CD14-positive monocyte (primary cell): ENCODE data around the gene ABCA3. TPM values are rescaled to one million over a fixed set of nuclear protein-coding genes. Genes with fewer than 3 reads are reported as not detected.
"Not testable (repeated sequence)": the region's sequence is repeated elsewhere in the genome, so short reads cannot be mapped to it uniquely, and the experiment has no call there.

Experiments
- DNase-seq, 3 donors: peaks; one replicate each; pipeline ENCODE4 v3.0.0-alpha.2; 2011 to 2022
- H2AFZ ChIP-seq: 2 replicates; pipeline ENCODE4 v1.6.0; 2012; ENCODE audit warnings: mild to moderate bottlenecking, low read depth, low read length, inconsistent platforms; ENCODE audit not compliant: insufficient read depth, poor library complexity, severe bottlenecking
- H3K27ac ChIP-seq, 2 donors: 1 replicate in 1 of 2; 2 replicates in 1 of 2; pipeline ENCODE4 v1.5.1; 2012 to 2013; ENCODE audit warnings: low read length in 2 of 2, control low read depth in 1 of 2, inconsistent platforms in 1 of 2, low read depth in 1 of 2, mild to moderate bottlenecking in 1 of 2
- H3K27me3 ChIP-seq, 2 donors: one replicate each; pipeline versions ENCODE4 v1.6.0 to v1.6.1; 2011 to 2013; ENCODE audit warnings: low read length in 2 of 2; ENCODE audit not compliant: control insufficient read depth in 2 of 2, insufficient read depth in 2 of 2
- H3K36me3 ChIP-seq, 2 donors: replicated peaks in 1 of 2; 1 replicate in 1 of 2; 2 replicates in 1 of 2; pipeline versions ENCODE4 v1.5.1 to v1.6.1; 2012 to 2013; ENCODE audit warnings: low read length in 2 of 2, control low read depth in 1 of 2, inconsistent platforms in 1 of 2, mild to moderate bottlenecking in 1 of 2; ENCODE audit not compliant: insufficient read depth in 2 of 2, control insufficient read depth in 1 of 2
- H3K4me1 ChIP-seq, 2 donors: 1 replicate in 1 of 2; 2 replicates in 1 of 2; pipeline versions ENCODE4 v1.5.1 to v1.6.1; 2012 to 2013; ENCODE audit warnings: low read length in 2 of 2, control low read depth in 1 of 2, inconsistent platforms in 1 of 2, mild to moderate bottlenecking in 1 of 2, moderate library complexity in 1 of 2; ENCODE audit not compliant: insufficient read depth in 2 of 2, control insufficient read depth in 1 of 2
- H3K4me2 ChIP-seq: replicated peaks from 2 replicates; pipeline ENCODE3; 2012; ENCODE audit warnings: low read length, moderate library complexity, mild to moderate bottlenecking; ENCODE audit not compliant: poor library complexity, severe bottlenecking; ENCODE audit errors: extremely low read depth
- H3K4me3 ChIP-seq, 3 experiments: fragments of 200-600 bp in 1 of 3; sonication (generic) in 1 of 3; replicated peaks in 1 of 3; 1 replicate in 2 of 3; 2 replicates in 1 of 3; pipeline ENCODE4 v1.5.1; 2011 to 2013; ENCODE audit warnings: low read length in 3 of 3, mild to moderate bottlenecking in 3 of 3, control low read depth in 2 of 3, low read depth in 2 of 3, inconsistent platforms in 1 of 3, moderate library complexity in 1 of 3
- H3K79me2 ChIP-seq: 2 replicates; pipeline ENCODE4 v1.6.0; 2012; ENCODE audit warnings: mild to moderate bottlenecking, control low read depth, inconsistent platforms, low read length, moderate library complexity; ENCODE audit not compliant: insufficient read depth
- H3K9ac ChIP-seq: 2 replicates; pipeline ENCODE4 v1.6.0; 2017; ENCODE audit warnings: low read length, mild to moderate bottlenecking; ENCODE audit not compliant: insufficient read depth, poor library complexity, severe bottlenecking
- H3K9me3 ChIP-seq, 2 donors: replicated peaks in 1 of 2; 1 replicate in 1 of 2; 2 replicates in 1 of 2; pipeline versions ENCODE4 v1.5.1 to v1.6.1; 2012 to 2013; ENCODE audit warnings: low read length in 2 of 2, control low read depth in 1 of 2; ENCODE audit not compliant: control insufficient read depth in 1 of 2, insufficient read depth in 1 of 2
- H4K20me1 ChIP-seq: 2 replicates; pipeline ENCODE4 v1.6.0; 2012; ENCODE audit warnings: mild to moderate bottlenecking, low read length, control low read depth, moderate library complexity; ENCODE audit not compliant: insufficient read depth
- H3K27ac Mint-ChIP-seq, 7 donors: one replicate each; pipeline ENCODE4 v1.8.0; 2020; ENCODE audit warnings: mild to moderate bottlenecking in 7 of 7, mixed read lengths in 7 of 7, moderate library complexity in 6 of 7, inconsistent platforms in 2 of 7
- H3K27me3 Mint-ChIP-seq, 3 donors: one replicate each; pipeline ENCODE4 v1.8.0; 2021 to 2022; ENCODE audit warnings: low read depth in 3 of 3, mild to moderate bottlenecking in 3 of 3, mixed read lengths in 3 of 3, moderate library complexity in 3 of 3, inconsistent platforms in 1 of 3
- H3K36me3 Mint-ChIP-seq, 2 donors: one replicate each; pipeline ENCODE4 v1.8.0; 2020; ENCODE audit warnings: mixed read lengths in 2 of 2, inconsistent platforms in 1 of 2, mild to moderate bottlenecking in 1 of 2
- H3K4me1 Mint-ChIP-seq: one replicate; pipeline ENCODE4 v1.8.0; 2020; ENCODE audit warnings: mild to moderate bottlenecking, mixed read lengths
- H3K4me3 Mint-ChIP-seq, 2 donors: one replicate each; pipeline ENCODE4 v1.8.0; 2020; ENCODE audit warnings: mild to moderate bottlenecking in 2 of 2, mixed read lengths in 2 of 2, moderate library complexity in 1 of 2
- H3K9me3 Mint-ChIP-seq, 7 donors: one replicate each; pipeline ENCODE4 v1.8.0; 2020 to 2022; ENCODE audit warnings: mixed read lengths in 7 of 7, mild to moderate bottlenecking in 6 of 7, moderate library complexity in 6 of 7, inconsistent platforms in 2 of 7
- CTCF ChIP-seq: fragments of 200-600 bp; IDR thresholded peaks from one replicate; pipeline ENCODE4 v1.8.0; 2022; ENCODE audit warnings: antibody characterized with exemption, mild to moderate bottlenecking
- WGBS: methylation state at CpG from one replicate; pipeline ENCODE4 v1.1.5; 2013; ENCODE audit warnings: missing lambda C conversion rate; ENCODE audit not compliant: insufficient coverage; 5-methylcytosine and 5-hydroxymethylcytosine counted together
- intact Hi-C, 2 donors: fragments of 100-400 bp; cut with micrococcal nuclease; formaldehyde crosslinking; loops; one replicate each; pipeline versions ENCODE4 v1.15.0 to v1.15.1; 2023
- polyA plus RNA-seq, 3 donors: library from polyadenylated mRNA; depleted of rRNA in 1 of 3; unstranded in 2 of 3; stranded (reverse) in 1 of 3; fragments of 300-500 nt in 2 of 3; fragments of >200 nt in 1 of 3; fragmentation: Illumina TruSeq in 2 of 3; gene quantifications; 1 replicate in 2 of 3; 2 replicates in 1 of 3; pipeline ENCODE4 v1.2.3, GENCODE V29; 2012 to 2021

Gene ABCA3
- polyA plus RNA-seq, 3 donors, result 0.06 to 1.2 (median 0.68) TPM

DNA sequence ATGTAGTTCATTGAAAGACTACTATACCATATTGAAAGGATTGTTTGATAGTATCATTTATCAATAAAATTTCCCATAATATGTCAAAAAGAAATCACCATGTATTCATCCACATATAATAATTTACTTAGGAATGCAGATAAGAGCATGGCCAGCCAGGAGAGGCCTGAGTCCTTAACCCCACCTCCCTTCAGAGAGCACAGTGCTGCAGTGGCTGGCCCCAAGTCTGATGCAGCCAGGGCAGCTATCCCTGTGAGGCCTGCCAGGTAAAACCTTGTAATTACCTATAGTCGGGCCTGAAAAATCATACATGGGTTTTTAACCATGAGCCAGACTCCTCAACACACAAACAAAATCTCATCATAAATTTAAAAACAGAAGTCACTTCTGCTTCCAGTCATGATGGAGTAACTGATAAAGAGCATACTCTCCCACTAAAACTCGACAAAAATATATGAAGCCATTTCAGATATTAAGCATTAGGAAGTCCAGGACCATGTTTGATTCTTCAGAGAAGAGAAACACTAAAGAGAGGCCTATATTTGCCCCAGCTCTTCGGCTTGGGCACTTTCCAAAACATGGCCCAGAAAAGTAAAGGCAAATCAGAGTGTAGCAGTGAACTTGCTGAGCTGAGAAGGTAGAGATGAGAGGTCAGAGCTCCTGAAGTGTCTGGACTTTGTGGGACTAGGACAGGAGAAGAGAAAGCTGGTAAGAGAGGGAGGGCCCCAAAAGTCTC is 47.8 kb upstream of the ABCA3 start:
- Mint-ChIP-seq H3K4me3 (no peak overlapping the region), H3K9me3 (peaks cover 6 to 22% (median 11%) of the 10 kb centered on the region in 7 donors), H3K27me3 (peaks cover 0 to 3% (median 2%) of the 10 kb centered on the region in 3 donors), H3K36me3 (no peaks in the 10 kb centered on the region), H3K27ac (peak overlapping the region in 1 of 7 donors; percentile 3), H3K4me1 (peaks cover 4% of the 10 kb centered on the region)
- peaks cover 8 to 13% of the 10 kb centered on the region in 2 donors for H3K9me3 ChIP-seq
- intact Hi-C loops, result no loop called here
- H3K4me3 ChIP-seq, result no peak overlapping the region
- H2AFZ ChIP-seq, result no peak overlapping the region
- no peaks in the 10 kb centered on the region for H3K36me3 ChIP-seq
- no peak for TF ChIP-seq CTCF
- no peak overlapping the region for H3K9ac ChIP-seq
- H3K27ac ChIP-seq, result no peak overlapping the region
- DNase-seq, result no peak
- no peaks in the 10 kb centered on the region for H3K4me1 ChIP-seq
- 70% methylated on average over 1 of the region's 3 CpGs for WGBS
- H3K79me2 ChIP-seq, result no peaks in the 10 kb centered on the region
- no peaks in the 10 kb centered on the region for H3K27me3 ChIP-seq
- no peak overlapping the region for H3K4me2 ChIP-seq
- no peaks in the 10 kb centered on the region for H4K20me1 ChIP-seq

GRCh38 chr16:2386990-2387389 is 46.5 kb upstream of the ABCA3 start:
- no peaks in the 10 kb centered on the region for H3K27me3 ChIP-seq
- no peak overlapping the region for H3K27ac ChIP-seq
- Mint-ChIP-seq H3K9me3 (peaks cover 6 to 20% (median 11%) of the 10 kb centered on the region in 7 donors), H3K36me3 (no peaks in the 10 kb centered on the region), H3K27me3 (peaks cover 0 to 4% (median 0%) of the 10 kb centered on the region in 3 donors), H3K27ac (no peak overlapping the region), H3K4me3 (no peak overlapping the region), H3K4me1 (peaks cover 4% of the 10 kb centered on the region)
- H3K9ac ChIP-seq, result no peak overlapping the region
- H2AFZ ChIP-seq, result no peak overlapping the region
- no peaks in the 10 kb centered on the region for H3K36me3 ChIP-seq
- DNase-seq, result no peak
- no peak overlapping the region for H3K4me3 ChIP-seq
- 88% methylated on average over 3 of the region's 3 CpGs for WGBS
- no peaks in the 10 kb centered on the region for H4K20me1 ChIP-seq
- no peaks in the 10 kb centered on the region for H3K4me1 ChIP-seq
- no peaks in the 10 kb centered on the region for H3K79me2 ChIP-seq
- intact Hi-C loops, result no loop called here
- H3K9me3 ChIP-seq, result peaks cover 8 to 13% of the 10 kb centered on the region in 2 donors
- no peak for TF ChIP-seq CTCF
- H3K4me2 ChIP-seq, result no peak overlapping the region

DNA sequence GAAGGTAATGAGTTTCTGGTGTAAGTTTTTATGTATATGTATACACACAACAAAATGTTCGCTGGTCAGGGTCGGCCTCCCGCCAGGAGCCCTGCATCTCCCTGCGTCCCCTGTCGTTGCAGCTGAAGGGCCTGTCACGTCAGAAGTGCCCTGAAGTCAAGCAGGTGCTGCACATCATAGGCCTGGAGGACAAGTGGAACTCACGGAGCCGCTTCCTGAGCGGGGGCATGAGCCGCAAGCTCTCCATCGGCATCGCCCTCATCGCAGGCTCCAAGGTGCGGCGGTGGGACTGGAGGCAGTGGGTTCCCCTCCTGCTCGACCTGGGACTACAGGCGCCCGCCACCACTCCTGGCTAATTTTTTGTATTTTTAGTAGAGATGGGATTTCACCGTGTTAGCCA is 45.5 kb upstream of the ABCA3 start:
- peaks cover 8 to 13% of the 10 kb centered on the region in 2 donors for H3K9me3 ChIP-seq
- peaks cover 6 to 19% (median 11%) of the 10 kb centered on the region in 7 donors for H3K9me3 Mint-ChIP-seq

More for the DNA sequence above, 45.5 kb upstream of the ABCA3 start:
- H3K36me3 ChIP-seq, H3K4me1 Mint-ChIP-seq, H3K9ac ChIP-seq, H2AFZ ChIP-seq, H3K27ac ChIP-seq, DNase-seq, H3K79me2 ChIP-seq, intact Hi-C loops, H3K4me3 Mint-ChIP-seq, H3K27ac Mint-ChIP-seq, H3K4me3 ChIP-seq, H4K20me1 ChIP-seq, H3K27me3 Mint-ChIP-seq, H3K27me3 ChIP-seq, H3K4me2 ChIP-seq, H3K4me1 ChIP-seq, H3K36me3 Mint-ChIP-seq: not testable (repeated sequence)
- WGBS, result 97% methylated on average over 17 of the region's 19 CpGs
